DOHH2 (cell line): ENCODE data around the gene ETFA.

Experiments used
- H3F3A ChIP-seq: fragments of 200-600 bp; sonication (generic), shearing (Covaris generic); 2 replicates; pipeline ENCODE4 v1.6.0; 2016; ENCODE audit warnings: antibody characterized with exemption, mild to moderate bottlenecking; ENCODE audit not compliant: control insufficient read depth, insufficient read depth
- H3K27ac ChIP-seq: fragments of 200-600 bp; sonication (generic); 2 replicates; pipeline ENCODE4 v1.5.1; 2014; ENCODE audit warnings: low read depth, mild to moderate bottlenecking, low read length, moderate library complexity
- H3K27me3 ChIP-seq: fragments of 200-600 bp; sonication (generic); 2 replicates; pipeline ENCODE4 v1.6.1; 2014; ENCODE audit warnings: mild to moderate bottlenecking, low read length, mixed read lengths; ENCODE audit not compliant: control insufficient read depth
- H3K36me3 ChIP-seq: fragments of 200-600 bp; sonication (generic); 2 replicates; pipeline ENCODE4 v1.6.1; 2014; ENCODE audit warnings: mild to moderate bottlenecking, low read length, moderate library complexity, mixed read lengths; ENCODE audit not compliant: control insufficient read depth
- H3K4me1 ChIP-seq: fragments of 200-600 bp; sonication (generic); 2 replicates; pipeline ENCODE4 v1.6.1; 2014; ENCODE audit warnings: mild to moderate bottlenecking, low read length, mixed read lengths; ENCODE audit not compliant: control insufficient read depth
- H3K4me2 ChIP-seq: fragments of 200-600 bp; sonication (generic); 2 replicates; pipeline ENCODE4 v1.6.0; 2014; ENCODE audit warnings: mild to moderate bottlenecking, low read length, moderate library complexity
- H3K4me3 ChIP-seq: fragments of 200-600 bp; sonication (generic); 2 replicates; pipeline ENCODE4 v1.5.1; 2014; ENCODE audit warnings: mild to moderate bottlenecking, low read length, mixed read lengths
- H3K79me2 ChIP-seq: fragments of 200-600 bp; sonication (generic); 2 replicates; pipeline ENCODE4 v1.6.1; 2014; ENCODE audit warnings: mild to moderate bottlenecking, low read length, mixed read lengths; ENCODE audit not compliant: control insufficient read depth
- H3K9me2 ChIP-seq: fragments of 200-600 bp; sonication (generic); replicated peaks from 2 replicates; pipeline ENCODE4 v1.6.1; 2014; ENCODE audit warnings: mild to moderate bottlenecking, low read length, mixed read lengths; ENCODE audit not compliant: control insufficient read depth
- H3K9me3 ChIP-seq: fragments of 200-600 bp; sonication (generic); 2 replicates; pipeline ENCODE4 v1.6.1; 2014; ENCODE audit warnings: antibody characterized with exemption, low read length, mixed read lengths; ENCODE audit not compliant: control insufficient read depth, insufficient read depth
- H4K20me1 ChIP-seq: fragments of 200-600 bp; sonication (generic); 2 replicates; pipeline ENCODE4 v1.6.0; 2014; ENCODE audit warnings: low read depth, mild to moderate bottlenecking, antibody characterized with exemption, low read length, moderate library complexity; ENCODE audit not compliant: control insufficient read depth, insufficient read depth
- EZH2phosphoT487 ChIP-seq: fragments of 200-600 bp; sonication (generic); IDR thresholded peaks from 2 replicates; pipeline ENCODE4 v1.6.1; 2017; ENCODE audit warnings: borderline replicate concordance, mild to moderate bottlenecking, antibody characterized with exemption, low read length, moderate library complexity, mixed read lengths
- TF ChIP-seq, protein P1 (sequence below): fragments of 200-600 bp; sonication (generic); IDR thresholded peaks from one replicate; pipeline ENCODE4 v1.5.1; 2014; ENCODE audit warnings: antibody characterized with exemption, mild to moderate bottlenecking, low read depth, low read length; ENCODE audit not compliant: poor library complexity, severe bottlenecking

The ETFA gene

DNA sequence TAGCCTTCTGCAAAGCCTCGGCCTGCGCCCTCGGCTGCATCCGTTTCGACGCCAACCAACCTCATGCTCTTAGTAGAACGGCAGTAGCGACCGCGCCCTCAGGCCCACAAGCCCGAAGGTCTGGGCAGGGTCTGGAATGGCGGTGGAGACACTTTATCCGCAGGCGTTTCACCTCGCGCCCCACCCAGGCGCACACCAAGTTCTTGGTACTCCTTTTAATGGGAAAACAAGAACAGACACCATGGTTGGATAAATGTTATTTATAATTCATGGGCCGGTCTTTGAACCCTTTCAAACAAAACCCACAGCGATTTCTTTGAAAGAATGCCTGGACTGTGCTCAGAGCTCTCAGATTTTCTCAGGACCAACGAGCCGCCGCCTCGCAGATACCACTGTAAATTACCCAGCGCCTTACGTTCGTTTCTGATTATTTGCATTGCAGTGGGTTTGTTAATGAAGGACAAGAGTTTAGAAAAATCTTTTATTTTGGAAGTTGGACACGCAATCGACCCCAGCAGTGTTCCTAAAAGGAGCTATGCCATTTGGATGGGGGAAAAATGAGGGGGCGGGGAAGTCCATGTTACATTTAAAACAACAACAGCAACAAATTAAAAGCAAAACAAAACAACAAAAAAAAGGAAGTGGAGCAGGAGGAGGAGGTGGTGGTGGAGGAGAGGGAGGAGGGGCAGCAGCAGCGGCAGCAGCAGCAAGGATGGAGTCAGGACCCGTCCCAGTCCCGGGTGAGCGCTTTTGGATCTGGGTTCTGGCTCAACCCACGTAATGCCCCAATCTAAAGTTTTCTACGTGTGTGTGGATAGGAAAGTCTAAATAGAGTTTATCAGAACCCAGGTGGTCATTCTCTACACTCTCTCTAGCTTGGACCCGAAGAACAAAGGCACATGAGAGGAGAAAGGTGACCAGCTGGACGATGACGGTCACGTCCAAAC is 24.3 kb upstream of the ETFA start:
- peaks cover 10% of the 10 kb centered on the region for H3F3A ChIP-seq
- H3K27me3 ChIP-seq = peaks cover 7% of the 10 kb centered on the region
- TF ChIP-seq, protein P1, sequence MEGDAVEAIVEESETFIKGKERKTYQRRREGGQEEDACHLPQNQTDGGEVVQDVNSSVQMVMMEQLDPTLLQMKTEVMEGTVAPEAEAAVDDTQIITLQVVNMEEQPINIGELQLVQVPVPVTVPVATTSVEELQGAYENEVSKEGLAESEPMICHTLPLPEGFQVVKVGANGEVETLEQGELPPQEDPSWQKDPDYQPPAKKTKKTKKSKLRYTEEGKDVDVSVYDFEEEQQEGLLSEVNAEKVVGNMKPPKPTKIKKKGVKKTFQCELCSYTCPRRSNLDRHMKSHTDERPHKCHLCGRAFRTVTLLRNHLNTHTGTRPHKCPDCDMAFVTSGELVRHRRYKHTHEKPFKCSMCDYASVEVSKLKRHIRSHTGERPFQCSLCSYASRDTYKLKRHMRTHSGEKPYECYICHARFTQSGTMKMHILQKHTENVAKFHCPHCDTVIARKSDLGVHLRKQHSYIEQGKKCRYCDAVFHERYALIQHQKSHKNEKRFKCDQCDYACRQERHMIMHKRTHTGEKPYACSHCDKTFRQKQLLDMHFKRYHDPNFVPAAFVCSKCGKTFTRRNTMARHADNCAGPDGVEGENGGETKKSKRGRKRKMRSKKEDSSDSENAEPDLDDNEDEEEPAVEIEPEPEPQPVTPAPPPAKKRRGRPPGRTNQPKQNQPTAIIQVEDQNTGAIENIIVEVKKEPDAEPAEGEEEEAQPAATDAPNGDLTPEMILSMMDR = no peak
- TF ChIP-seq EZH2phosphoT487 = no peak
- peaks cover 39% of the 10 kb centered on the region for H3K79me2 ChIP-seq
- no peaks in the 10 kb centered on the region for H3K9me2 ChIP-seq
- peak overlapping the region; percentile 90 for H3K4me3 ChIP-seq
- H3K36me3 ChIP-seq = peaks cover 10% of the 10 kb centered on the region
- no peaks in the 10 kb centered on the region for H3K9me3 ChIP-seq
- H4K20me1 ChIP-seq = peaks cover 8% of the 10 kb centered on the region; the same call in 1 of the 2 replicates
- H3K27ac ChIP-seq = peak overlapping the region; percentile 69
- peaks cover 42% of the 10 kb centered on the region for H3K4me1 ChIP-seq
- peak overlapping the region; percentile 72 for H3K4me2 ChIP-seq

DNA sequence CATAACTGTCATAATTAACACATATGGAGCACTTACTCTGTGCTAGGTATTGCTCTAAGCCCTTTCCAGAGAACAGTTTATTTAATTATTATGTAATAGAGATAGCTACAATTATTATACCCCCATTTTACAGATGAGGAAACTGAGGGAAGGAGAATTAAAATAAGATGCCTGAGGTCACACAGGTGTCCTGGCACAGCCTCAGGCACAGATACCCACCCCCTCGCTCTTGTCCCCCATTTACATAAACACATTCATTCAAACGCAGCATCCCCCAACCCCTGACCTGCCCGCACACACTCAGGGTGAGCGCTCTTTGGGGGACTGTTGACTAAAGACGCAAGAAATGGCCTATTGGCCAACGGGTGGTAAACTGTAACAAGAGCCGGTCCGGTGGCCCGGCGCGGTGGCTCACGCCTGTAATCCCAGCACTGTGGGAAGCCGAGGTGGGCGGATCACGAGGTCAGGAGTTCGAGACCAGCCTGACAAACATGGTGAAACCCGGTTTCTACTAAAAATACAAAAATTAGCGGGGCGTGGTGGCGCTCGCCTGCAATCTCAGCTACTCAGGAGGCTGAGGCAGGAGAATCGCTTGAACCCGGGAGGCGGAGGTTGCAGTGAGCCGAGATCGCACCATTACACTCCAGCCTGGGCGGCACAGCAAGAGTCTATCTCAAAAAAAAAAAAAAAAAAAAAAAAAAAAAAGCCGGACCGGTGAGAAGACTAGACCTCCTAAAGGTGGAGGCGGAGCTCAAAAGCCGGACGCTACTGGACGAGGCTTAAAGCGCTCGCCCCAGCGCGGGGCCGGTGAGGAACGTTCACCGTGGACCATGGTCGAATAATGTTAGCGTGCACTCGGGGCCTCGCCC is 23.4 kb upstream of the ETFA start:
- Histone ChIP-seq H3K27me3 (peaks cover 6% of the 10 kb centered on the region), H3K9me2 (no peaks in the 10 kb centered on the region), H3K27ac (no peak overlapping the region), H3K36me3 (peaks cover 4% of the 10 kb centered on the region; the same call in 1 of the 2 replicates), H4K20me1 (peaks cover 6% of the 10 kb centered on the region; the same call in 1 of the 2 replicates), H3K79me2 (peaks cover 31% of the 10 kb centered on the region), H3K4me2 (peak overlapping the region; percentile 72), H3K9me3 (no peaks in the 10 kb centered on the region), H3K4me3 (peak overlapping the region; percentile 90), H3K4me1 (peaks cover 34% of the 10 kb centered on the region), H3F3A (peaks cover 10% of the 10 kb centered on the region)
- TF ChIP-seq, protein P1 = no peak
- no peak for TF ChIP-seq EZH2phosphoT487

DNA sequence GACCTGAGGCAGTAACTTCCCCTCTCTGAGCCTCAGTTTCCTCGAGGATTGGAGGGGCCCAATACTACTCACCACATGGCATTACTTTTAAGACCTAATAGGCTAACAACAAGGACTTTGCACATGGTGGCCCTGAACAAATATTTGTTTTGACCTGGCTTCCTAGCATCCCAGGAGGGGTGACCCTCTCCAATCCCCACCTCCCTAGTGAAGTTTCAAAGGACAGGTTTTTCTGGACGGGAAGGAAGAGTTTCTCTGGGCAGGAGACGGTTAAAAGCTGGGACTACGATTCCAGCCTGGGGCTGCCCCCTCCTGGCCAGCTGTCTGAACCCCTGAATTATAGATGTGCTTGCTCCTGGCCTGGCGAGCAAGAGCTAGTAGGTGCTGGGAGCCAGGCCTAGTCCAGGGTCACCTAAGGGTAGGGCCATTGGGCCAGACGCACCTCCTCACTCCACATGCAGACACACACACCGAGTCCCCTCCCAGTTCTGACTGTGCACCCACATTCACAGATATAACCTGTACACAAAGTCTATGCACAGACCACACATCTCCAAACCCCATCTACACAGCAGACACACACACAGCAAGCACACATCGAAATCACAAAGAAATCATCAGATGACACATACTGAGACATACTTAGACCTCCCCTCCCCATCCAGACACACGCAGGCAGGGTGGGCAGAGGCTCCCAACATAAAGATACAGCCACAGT is 22.6 kb upstream of the ETFA start:
- no peak overlapping the region for H3K27ac ChIP-seq
- TF ChIP-seq, protein P1 = peak; percentile 51
- no peak for TF ChIP-seq EZH2phosphoT487
- H3K4me2 ChIP-seq = no peak overlapping the region
- peaks cover 23% of the 10 kb centered on the region for H3K79me2 ChIP-seq
- no peaks in the 10 kb centered on the region for H3K9me2 ChIP-seq
- H3K9me3 ChIP-seq = no peaks in the 10 kb centered on the region
- no peaks in the 10 kb centered on the region for H3K36me3 ChIP-seq
- no peak overlapping the region for H3K4me3 ChIP-seq
- H3K4me1 ChIP-seq = peaks cover 26% of the 10 kb centered on the region
- H3F3A ChIP-seq = peaks cover 10% of the 10 kb centered on the region
- H3K27me3 ChIP-seq = peaks cover 12% of the 10 kb centered on the region; the same call in 1 of the 2 replicates
- no peaks in the 10 kb centered on the region for H4K20me1 ChIP-seq
